GM18498 (cell line): ENCODE results near the gene EPB41L1.

Source experiments
- ATAC-seq: cut with Tn5 transposase; IDR thresholded peaks from one replicate; pipeline ENCODE4 v1.9.1; 2021; ENCODE audit warnings: mild to moderate bottlenecking, moderate library complexity; ENCODE audit not compliant: unreplicated experiment

EPB41L1 gene

GRCh38 chr20:36218380-36219064, 64.0 kb downstream of the EPB41L1 start:
- no peak for ATAC-seq

GRCh38 chr20:36219671-36220220, 65.2 kb downstream of the EPB41L1 start:
- ATAC-seq: no peak

GRCh38 chr20:36225666-36226065, 71.1 kb downstream of the EPB41L1 start:
- no peak for ATAC-seq

- ATAC-seq: no peak
Measured at GRCh38 chr20:36228770-36229169, 74.2 kb downstream of the EPB41L1 start.

GRCh38 chr20:36230019-36230418, 75.5 kb downstream of the EPB41L1 start:
- ATAC-seq: no peak

GRCh38 chr20:36231331-36231730, 76.8 kb downstream of the EPB41L1 start:
- ATAC-seq: no peak

- no peak for ATAC-seq
Measured at GRCh38 chr20:36234771-36235320, 80.3 kb downstream of the EPB41L1 start.

GRCh38 chr20:36235892-36236785, 81.6 kb downstream of the EPB41L1 start, which contains the start of gene AAR2:
TSS of gene AAR2 (plus strand) at chr20:36236478. CDS start at chr20:36239869, 3,391 bp downstream.
- ATAC-seq: peak; percentile 88

GRCh38 chr20:36236786-36237121, 82.2 kb downstream of the EPB41L1 start:
- ATAC-seq: peak; percentile 5

GRCh38 chr20:36237477-36237876, 82.9 kb downstream of the EPB41L1 start:
- ATAC-seq: no peak

GRCh38 chr20:36238153-36238552, 83.6 kb downstream of the EPB41L1 start:
- no peak for ATAC-seq

GRCh38 chr20:36238760-36239159, 84.2 kb downstream of the EPB41L1 start:
- no peak for ATAC-seq

GRCh38 chr20:36240076-36240475, 85.5 kb downstream of the EPB41L1 start:
- ATAC-seq: no peak

- no peak for ATAC-seq
Measured at GRCh38 chr20:36241678-36242077, 87.1 kb downstream of the EPB41L1 start.

GRCh38 chr20:36243726-36244125, 89.2 kb downstream of the EPB41L1 start:
- no peak for ATAC-seq

- no peak for ATAC-seq
Measured at GRCh38 chr20:36246401-36246800, 91.9 kb downstream of the EPB41L1 start.

GRCh38 chr20:36248836-36249235, 94.3 kb downstream of the EPB41L1 start:
- ATAC-seq: no peak

- ATAC-seq: no peak
Measured at GRCh38 chr20:36249450-36249849, 94.9 kb downstream of the EPB41L1 start.

GRCh38 chr20:36251426-36251825, 96.9 kb downstream of the EPB41L1 start:
- no peak for ATAC-seq

- no peak for ATAC-seq
Measured at GRCh38 chr20:36252511-36252910, 98.0 kb downstream of the EPB41L1 start.

GRCh38 chr20:36253036-36253435, 98.5 kb downstream of the EPB41L1 start:
- ATAC-seq: no peak

- no peak for ATAC-seq
Measured at GRCh38 chr20:36254076-36254475, 99.5 kb downstream of the EPB41L1 start.
